K562 (cell line): ENCODE results near the gene ARMC2. TPM values are rescaled to one million over a fixed set of nuclear protein-coding genes. Genes with fewer than 3 reads are reported as not detected.

ENCODE experiments used
- ATAC-seq: fragments of 200-7000 bp; cut with Tn5 transposase; 3 replicates; pipeline ENCODE4 v1.9.1; 2020; ENCODE audit warnings: moderate library complexity
- BruUV-seq: library from RNA; stranded (reverse); fragments of 400-500 nt; replicated peaks from 2 replicates; lab custom pipeline; 2021; lab: Mats Ljungman, UMichigan
- CTCF ChIA-PET: fragments of 300-600 bp; formaldehyde crosslinking; extraction: SDS; loops from one replicate; lab custom pipeline; 2021; ENCODE audit warnings: low intra/inter-chr PET ratio; lab: Yijun Ruan, JAX
- POLR2A ChIA-PET: fragments of 300-600, 350-650 bp; sonication (Branson Sonifier 250); formaldehyde crosslinking; extraction: SDS; loops from one replicate; lab custom pipeline; 2021; ENCODE audit warnings: antibody characterized with exemption, inconsistent platforms; lab: Yijun Ruan, JAX
- DNase-seq, 4 experiments: peaks; one replicate each; pipeline versions ENCODE4 v3.0.0 to v3.0.0-alpha.2; 2011 to 2018; ENCODE audit warnings: low spot score in 3 of 4, mixed read lengths in 3 of 4; ENCODE audit errors: extremely low read depth in 1 of 4
- FAIRE-seq: peaks from 2 replicates; lab custom pipeline; 2011; peaks lifted over from hg19 to GRCh38; lab: Jason Lieb, UNC
- H2AFZ ChIP-seq: 2 replicates; pipeline ENCODE4 v1.6.0; 2011; ENCODE audit warnings: low read depth, low read length, control low read depth, inconsistent platforms
- H3K27ac ChIP-seq: fragments of 200-600 bp; 3 replicates; pipeline ENCODE4 v1.8.0; 2011; ENCODE audit warnings: low read depth, mild to moderate bottlenecking, control low read depth, inconsistent platforms, low read length, moderate library complexity, mixed read lengths; ENCODE audit errors: extremely low read depth
- H3K27me3 ChIP-seq, 2 experiments: fragments of 300-600 bp in 1 of 2; 2 replicates in 1 of 2; 3 replicates in 1 of 2; pipeline versions ENCODE4 v1.6.0 to v1.8.0; 2011; ENCODE audit warnings: inconsistent platforms in 2 of 2, low read length in 2 of 2, mild to moderate bottlenecking in 1 of 2, mixed read lengths in 1 of 2, moderate library complexity in 1 of 2; ENCODE audit not compliant: control insufficient read depth in 2 of 2, insufficient read depth in 2 of 2
- H3K36me3 ChIP-seq: fragments of 300-600 bp; 3 replicates; pipeline ENCODE4 v1.8.0; 2011; ENCODE audit warnings: mild to moderate bottlenecking, low read length, inconsistent platforms; ENCODE audit not compliant: control insufficient read depth, insufficient read depth
- H3K4me1 ChIP-seq, 2 experiments: fragments of 200-600 bp in 1 of 2; replicated peaks in 1 of 2; 2 replicates in 1 of 2; 3 replicates in 1 of 2; pipeline versions ENCODE4 v1.5.1 to v1.8.0; 2011; ENCODE audit warnings: inconsistent platforms in 2 of 2, low read length in 2 of 2, mild to moderate bottlenecking in 1 of 2, mixed read lengths in 1 of 2, moderate library complexity in 1 of 2; ENCODE audit not compliant: control insufficient read depth in 2 of 2, insufficient read depth in 2 of 2
- H3K4me2 ChIP-seq: 2 replicates; pipeline ENCODE4 v1.6.1; 2011; ENCODE audit warnings: low read length, control low read depth, inconsistent platforms, mixed read lengths; ENCODE audit not compliant: insufficient read depth
- H3K4me3 ChIP-seq: fragments of 200-600 bp; sonication (generic), shearing (Covaris generic); 2 replicates; pipeline ENCODE4 v1.5.1; 2016; ENCODE audit warnings: control low read depth, inconsistent platforms
- H3K79me2 ChIP-seq: fragments of 200-600 bp; 3 replicates; pipeline ENCODE4 v1.8.0; 2011; ENCODE audit warnings: low read length, inconsistent platforms; ENCODE audit not compliant: control insufficient read depth, insufficient read depth
- H3K9ac ChIP-seq, 2 experiments: 2 replicates each; pipeline versions ENCODE4 v1.6.0 to v1.6.1; 2011; ENCODE audit warnings: low read depth in 2 of 2, low read length in 2 of 2, control low read depth in 1 of 2, inconsistent platforms in 1 of 2, mild to moderate bottlenecking in 1 of 2, mixed read lengths in 1 of 2; ENCODE audit not compliant: insufficient read depth in 1 of 2
- H3K9me1 ChIP-seq: one replicate; pipeline ENCODE4 v1.6.0; 2011; ENCODE audit warnings: inconsistent platforms, mild to moderate bottlenecking, low read length, moderate library complexity; ENCODE audit not compliant: control insufficient read depth, insufficient read depth
- H3K9me3 ChIP-seq: replicated peaks from 2 replicates; pipeline ENCODE4 v1.5.1; 2011; ENCODE audit warnings: low read depth, low read length, inconsistent platforms; ENCODE audit not compliant: control insufficient read depth, insufficient read depth
- H4K20me1 ChIP-seq: replicated peaks from 2 replicates; pipeline ENCODE4 v1.6.1; 2011; ENCODE audit warnings: low read length, inconsistent platforms, mixed read lengths; ENCODE audit not compliant: control insufficient read depth, insufficient read depth
- EP300 ChIP-seq: IDR thresholded peaks from 2 replicates; pipeline ENCODE4 v1.6.1; 2012; ENCODE audit warnings: low read length, improper control_type of control experiment
- HMG20A ChIP-seq: fragments of 450-650 bp; formaldehyde crosslinking; conservative IDR thresholded peaks from 2 replicates; pipeline ENCODE4 v1.4.0; 2020; ENCODE audit warnings: mild to moderate bottlenecking, mixed read lengths
- PHF20 ChIP-seq: fragments of 450-650 bp; IDR thresholded peaks from 2 replicates; pipeline ENCODE4 v1.6.1; 2018; ENCODE audit not compliant: partially characterized antibody
- PHF21A ChIP-seq: fragments of 450-650 bp; IDR thresholded peaks from 2 replicates; pipeline ENCODE4 v1.6.1; 2017; ENCODE audit warnings: low read depth, borderline replicate concordance
- SAFB ChIP-seq: fragments of 200-400 bp; formaldehyde crosslinking; IDR thresholded peaks from 2 replicates; pipeline ENCODE4 v1.6.1; 2017; ENCODE audit warnings: low read depth, low read length, borderline replicate concordance
- TCF15 ChIP-seq: fragments of 250-450 bp; sonication (Bioruptor Pico); IDR thresholded peaks from 2 replicates; pipeline ENCODE4 v1.8.0; 2022; ENCODE audit warnings: moderate library complexity, mild to moderate bottlenecking, inconsistent platforms
- TGIF2 ChIP-seq: sonication (generic); formaldehyde crosslinking; IDR thresholded peaks from 2 replicates; pipeline ENCODE4 v1.8.1; 2022; ENCODE audit warnings: mild to moderate bottlenecking, missing genetic modification reagents, moderate library complexity
- XRCC3 ChIP-seq: fragments of 450-650 bp; IDR thresholded peaks from 2 replicates; pipeline ENCODE4 v1.6.1; 2017; ENCODE audit warnings: mild to moderate bottlenecking, moderate library complexity
- ZNF121 ChIP-seq: sonication (generic); formaldehyde crosslinking; conservative IDR thresholded peaks from 2 replicates; pipeline ENCODE4 v1.8.0; 2022; ENCODE audit warnings: missing genetic modification reagents
- ZNF217 ChIP-seq: sonication (generic); formaldehyde crosslinking; IDR thresholded peaks from 2 replicates; pipeline ENCODE4 v1.8.0; 2022; ENCODE audit warnings: mild to moderate bottlenecking, missing genetic modification reagents
- ZNF408 ChIP-seq: fragments of 250-450 bp; sonication (Bioruptor Pico); IDR thresholded peaks from 2 replicates; pipeline ENCODE4 v1.4.0; 2020; ENCODE audit warnings: low read depth, mild to moderate bottlenecking, moderate library complexity
- WGBS: fragments of 100-300 bp; shearing (Covaris generic); methylation state at CpG from one replicate; pipeline ENCODE4 v1.1.6; 2016; ENCODE audit warnings: low coverage, mixed read lengths; ENCODE audit not compliant: insufficient coverage; ENCODE audit errors: missing lambda C conversion rate; 5-methylcytosine and 5-hydroxymethylcytosine counted together
- in situ Hi-C: fragments of 300-500 bp; cut with MboI; formaldehyde crosslinking; loops from 4 replicates; pipeline ENCODE4 v1.15.0; 2018; ENCODE audit warnings: inconsistent platforms, mixed read lengths
- intact Hi-C: fragments of 100-400 bp; cut with micrococcal nuclease; formaldehyde crosslinking; loops from 2 replicates; pipeline ENCODE4 v1.14.2; 2022
- polyA plus RNA-seq, 8 experiments: library from polyadenylated mRNA; depleted of rRNA in 4 of 8; stranded (reverse) in 5 of 8; unstranded in 3 of 8; fragments of >200 nt; fragmentation: Nextera tagmentation in 2 of 8; fragmentation: Illumina TruSeq in 1 of 8; extraction: Ambion mirVana in 2 of 8; extraction: Trizol in 1 of 8; gene quantifications; 2 replicates each; pipeline versions ENCODE4 v1.2.1 to v1.2.3, GENCODE V29; 2011 to 2014; ENCODE audit warnings: inconsistent platforms in 1 of 8, missing spikeins in 1 of 8
- total RNA-seq, 7 experiments: library from RNA; depleted of rRNA in 6 of 7; stranded (reverse); fragments of >200 nt in 6 of 7; fragmentation: Illumina TruSeq in 2 of 7; extraction: Trizol in 2 of 7; gene quantifications; 2 replicates each; pipeline versions ENCODE4 v1.2.1 to v1.2.3, GENCODE V29; 2011 to 2021; ENCODE audit warnings: low replicate concordance in 1 of 7
- TF ChIP-seq, protein P1 (sequence below), 2 experiments: fragments of 450-650 bp; IDR thresholded peaks; 2 replicates each; pipeline ENCODE4 v1.6.1; 2016
- TF ChIP-seq, protein P2 (sequence below): fragments of 250-450 bp; sonication (Bioruptor Pico); IDR thresholded peaks from 2 replicates; pipeline ENCODE4 v1.9.0; 2021; ENCODE audit warnings: mild to moderate bottlenecking

Gene ARMC2
- total and polyA plus RNA-seq, 9 of the 15 experiments (the other 6 are each of a cell fraction or from before 2014, with no cell fraction given) = 0.14 to 3.0 (median 0.82) TPM

GRCh38 chr6:108945681-108946159 is 97.5 kb downstream of the ARMC2 start:
- ChIA-PET CTCF (no interaction called here), POLR2A (interaction anchor here (0.6 to 3.3 kb wide), 5 partner anchors 9 to 898 kb away, joined by 3 to 12 read pairs (median 5); partner anchors contain the start of gene SESN1)
- DNase-seq (no peak), ATAC-seq (no peak), FAIRE-seq (no peak)
- H3K27me3 ChIP-seq = peaks cover 18 to 34% of the 10 kb centered on the region in 2 experiments; a peak in 4 of 5 replicates
- no peak overlapping the region for H3K27ac ChIP-seq
- H2AFZ ChIP-seq = no peak overlapping the region
- no peaks in the 10 kb centered on the region; a peak in 1 of 5 replicates for H3K4me1 ChIP-seq
- no peak overlapping the region for H3K4me2 ChIP-seq
- no peaks in the 10 kb centered on the region for H3K36me3 ChIP-seq
- H3K9me3 ChIP-seq = no peaks in the 10 kb centered on the region
- H3K4me3 ChIP-seq = no peak overlapping the region
- intact Hi-C loops (no loop called here), in situ Hi-C loops (no loop called here)
- no TSS peak for BruUV-seq
- H4K20me1 ChIP-seq = no peaks in the 10 kb centered on the region
- TF ChIP-seq, protein P1, sequence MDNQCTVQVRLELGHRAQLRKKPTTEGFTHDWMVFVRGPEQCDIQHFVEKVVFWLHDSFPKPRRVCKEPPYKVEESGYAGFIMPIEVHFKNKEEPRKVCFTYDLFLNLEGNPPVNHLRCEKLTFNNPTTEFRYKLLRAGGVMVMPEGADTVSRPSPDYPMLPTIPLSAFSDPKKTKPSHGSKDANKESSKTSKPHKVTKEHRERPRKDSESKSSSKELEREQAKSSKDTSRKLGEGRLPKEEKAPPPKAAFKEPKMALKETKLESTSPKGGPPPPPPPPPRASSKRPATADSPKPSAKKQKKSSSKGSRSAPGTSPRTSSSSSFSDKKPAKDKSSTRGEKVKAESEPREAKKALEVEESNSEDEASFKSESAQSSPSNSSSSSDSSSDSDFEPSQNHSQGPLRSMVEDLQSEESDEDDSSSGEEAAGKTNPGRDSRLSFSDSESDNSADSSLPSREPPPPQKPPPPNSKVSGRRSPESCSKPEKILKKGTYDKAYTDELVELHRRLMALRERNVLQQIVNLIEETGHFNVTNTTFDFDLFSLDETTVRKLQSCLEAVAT (IDR thresholded peaks at IDR 0.05) = no peak
- TF ChIP-seq HMG20A (CRISPR knock-in tag) (no peak), ZNF217 (no peak), ZNF121 (CRISPR knock-in tag) (no peak), ZNF408 (CRISPR knock-in tag) (no peak), SAFB (no peak), TGIF2 (CRISPR knock-in tag) (no peak), TCF15 (CRISPR knock-in tag) (no peak), EP300 (no peak), PHF21A (no peak), PHF20 (no peak), XRCC3 (no peak)
- TF ChIP-seq, protein P2, sequence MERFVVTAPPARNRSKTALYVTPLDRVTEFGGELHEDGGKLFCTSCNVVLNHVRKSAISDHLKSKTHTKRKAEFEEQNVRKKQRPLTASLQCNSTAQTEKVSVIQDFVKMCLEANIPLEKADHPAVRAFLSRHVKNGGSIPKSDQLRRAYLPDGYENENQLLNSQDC = no peak
- H3K9me1 ChIP-seq = no peaks in the 10 kb centered on the region
- 4% methylated on average over 10 of the region's 10 CpGs for WGBS
- H3K9ac ChIP-seq = no peak overlapping the region
- no peaks in the 10 kb centered on the region for H3K79me2 ChIP-seq
